SJCRH30 (cell line): ENCODE data around the gene OR5J2. TPM values are rescaled to one million over a fixed set of nuclear protein-coding genes. Genes with fewer than 3 reads are reported as not detected.
"Not testable (repeated sequence)": the region's sequence is repeated elsewhere in the genome, so short reads cannot be mapped to it uniquely, and the experiment has no call there.

Experiments
- DNase-seq, 2 experiments: peaks; one replicate each; pipeline ENCODE4 v3.0.0-alpha.2; 2015 to 2020
- H3K27ac ChIP-seq: fragments of 250-450 bp; sonication (Bioruptor Pico); 2 replicates; pipeline ENCODE4 v1.5.1; 2020; ENCODE audit warnings: mild to moderate bottlenecking, moderate library complexity
- H3K27me3 ChIP-seq: fragments of 250-450 bp; sonication (Bioruptor Pico); 2 replicates; pipeline ENCODE4 v1.5.1; 2020; ENCODE audit warnings: mild to moderate bottlenecking, moderate library complexity
- H3K36me3 ChIP-seq: fragments of 250-450 bp; sonication (Bioruptor Pico); 2 replicates; pipeline ENCODE4 v1.5.1; 2020; ENCODE audit warnings: mild to moderate bottlenecking, moderate library complexity
- H3K4me1 ChIP-seq: fragments of 250-450 bp; sonication (Bioruptor Pico); 2 replicates; pipeline ENCODE4 v1.5.1; 2020; ENCODE audit warnings: mild to moderate bottlenecking, moderate library complexity
- H3K4me3 ChIP-seq: fragments of 250-450 bp; sonication (Bioruptor Pico); 2 replicates; pipeline ENCODE4 v1.5.1; 2020; ENCODE audit warnings: mild to moderate bottlenecking, moderate library complexity
- H3K9me3 ChIP-seq: fragments of 250-450 bp; sonication (Bioruptor Pico); replicated peaks from 2 replicates; pipeline ENCODE4 v1.5.1; 2020; ENCODE audit warnings: mild to moderate bottlenecking, moderate library complexity
- total RNA-seq: library from RNA; depleted of rRNA; stranded (reverse); fragments of >200 nt; shearing (Covaris generic); gene quantifications from 2 replicates; pipeline ENCODE4 v1.2.3, GENCODE V29; 2014; rRNA removed

The OR5J2 gene
- total RNA-seq = not detected in 2 replicates

DNA sequence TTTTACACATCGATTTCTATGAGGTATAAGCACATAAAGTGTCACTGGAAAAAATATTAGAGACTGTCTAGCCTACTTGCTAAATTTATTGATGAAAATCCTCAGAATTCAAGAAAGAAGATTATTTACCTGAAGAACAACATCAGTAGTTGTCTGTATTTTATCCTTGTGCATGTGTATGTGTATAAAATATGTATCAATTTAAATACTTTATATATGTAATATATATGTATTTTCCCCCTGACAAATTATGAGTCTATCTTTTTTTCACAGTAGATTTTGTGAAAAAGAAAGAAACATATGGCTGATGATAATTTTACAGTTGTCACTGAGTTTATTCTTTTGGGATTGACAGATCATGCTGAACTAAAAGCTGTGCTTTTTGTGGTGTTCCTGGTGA, at the start of gene OR5J2:
Gene OR5J2 (plus strand): TSS at position 301 of the 400 bp plus-strand sequence. CDS start 0 bp downstream, at position 301.
- Histone ChIP-seq H3K27me3 (no peaks in the 10 kb centered on the region), H3K27ac (no peak within 1 kb of the TSS), H3K4me3 (no peak within 1 kb of the TSS), H3K4me1 (no peaks in the 10 kb centered on the region), H3K36me3 (no peaks in the 10 kb centered on the region), H3K9me3 (0 out of 2 replicates have a peak, but pooled peaks cover 3% of the 10 kb centered on the region)
- no peak for DNase-seq

DNA sequence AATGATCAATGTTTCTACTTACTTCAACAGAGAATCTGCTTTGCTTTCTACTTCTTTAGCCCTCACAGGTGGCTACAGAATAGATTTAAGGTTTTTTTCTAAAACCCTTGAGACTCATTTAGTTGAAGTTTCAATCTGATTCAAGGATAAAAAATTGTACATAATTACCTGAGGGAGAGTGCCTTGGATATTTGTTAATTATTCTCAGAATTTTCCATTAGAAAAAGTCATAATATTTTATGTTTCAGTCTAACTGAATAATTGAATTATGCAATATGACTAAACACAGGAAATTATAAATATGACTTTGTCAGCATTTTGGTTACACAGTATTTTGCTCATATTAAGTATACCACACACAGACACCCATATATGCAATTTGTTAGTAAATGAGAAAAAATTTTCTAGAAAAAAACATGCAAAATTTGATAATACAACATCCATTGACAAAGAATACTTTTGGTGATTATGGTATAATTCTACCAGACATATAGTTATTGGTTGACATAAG, 36.2 kb upstream of the OR5J2 start, which contains the start of gene OR8J3:
Gene OR8J3 (minus strand): TSS at position 51 of the 511 bp plus-strand sequence. CDS start 2,483 bp downstream, outside the sequence.
- H3K4me3 ChIP-seq = no peak within 1 kb of the TSS
- no peaks in the 10 kb centered on the region for H3K4me1 ChIP-seq
- H3K36me3 ChIP-seq = no peaks in the 10 kb centered on the region
- DNase-seq = no peak
- no peak within 1 kb of the TSS for H3K27ac ChIP-seq
- no peaks in the 10 kb centered on the region for H3K27me3 ChIP-seq
- no peaks in the 10 kb centered on the region for H3K9me3 ChIP-seq

DNA sequence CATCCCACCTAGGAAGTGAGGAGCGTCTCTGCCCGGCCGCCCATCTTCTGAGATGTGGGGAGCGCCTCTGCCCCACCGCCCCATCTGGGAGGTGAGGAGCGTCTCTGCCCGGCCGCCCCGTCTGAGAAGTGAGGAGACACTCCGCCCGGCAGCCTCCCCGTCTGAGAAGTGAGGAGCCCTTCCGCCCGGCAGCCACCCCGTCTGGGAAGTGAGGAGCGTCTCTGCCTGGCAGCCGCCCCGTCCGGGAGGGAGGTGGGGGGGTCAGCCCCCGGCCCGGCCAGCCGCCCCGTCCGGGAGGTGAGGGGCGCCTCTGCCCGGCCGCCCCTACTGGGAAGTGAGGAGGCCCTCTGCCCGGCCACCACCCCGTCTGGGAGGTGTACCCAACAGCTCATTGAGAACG, 32.7 kb upstream of the OR5J2 start:
- H3K9me3 ChIP-seq, H3K36me3 ChIP-seq, H3K4me3 ChIP-seq, DNase-seq, H3K4me1 ChIP-seq, H3K27me3 ChIP-seq, H3K27ac ChIP-seq: not testable (repeated sequence)

DNA sequence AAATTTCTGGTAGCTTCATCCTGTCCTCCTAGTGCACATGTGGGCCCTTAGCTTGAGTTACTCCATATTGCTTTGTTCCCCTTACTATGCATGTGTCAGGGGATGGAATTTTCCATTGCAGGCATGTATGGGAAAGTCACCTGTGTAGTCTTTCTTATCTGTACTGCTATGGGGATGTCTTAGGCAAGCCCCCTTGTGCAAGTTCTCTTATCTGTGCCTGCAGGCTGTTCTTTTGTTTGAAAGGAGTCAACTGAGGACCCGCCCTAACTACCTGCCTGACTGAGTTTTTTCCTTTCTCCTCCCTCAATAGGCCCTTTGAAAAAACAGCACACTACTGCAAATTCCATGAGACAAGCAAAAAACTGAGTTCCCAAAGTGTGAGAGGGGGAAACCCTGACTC, 25.0 kb upstream of the OR5J2 start:
- Histone ChIP-seq H3K27me3 (no peaks in the 10 kb centered on the region), H3K4me1 (no peaks in the 10 kb centered on the region), H3K36me3 (no peaks in the 10 kb centered on the region), H3K27ac (no peak overlapping the region), H3K4me3 (no peak overlapping the region), H3K9me3 (no peaks in the 10 kb centered on the region)
- DNase-seq = no peak

DNA sequence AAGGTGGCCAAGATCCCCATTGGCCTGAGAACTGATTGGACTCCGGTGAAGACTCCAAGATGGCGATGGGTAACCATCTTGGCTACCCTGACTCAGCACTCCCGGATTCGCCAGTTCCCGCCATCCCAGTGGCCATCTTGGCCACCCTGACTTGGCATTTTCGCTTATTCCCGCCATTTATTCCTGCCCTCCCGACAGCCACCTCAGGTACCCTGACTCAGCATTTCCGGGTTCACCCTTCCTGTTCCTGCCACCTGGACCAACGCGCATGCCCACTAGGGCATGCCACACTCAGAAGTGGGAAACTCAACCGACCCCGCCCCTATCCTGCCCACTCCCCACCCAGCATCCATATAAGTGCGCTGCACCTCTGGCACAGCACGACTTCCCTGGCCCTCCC, 24.1 kb upstream of the OR5J2 start:
- DNase-seq = no peak
- Histone ChIP-seq H3K4me1 (no peaks in the 10 kb centered on the region), H3K4me3 (no peak overlapping the region), H3K36me3 (no peaks in the 10 kb centered on the region), H3K27ac (no peak overlapping the region), H3K9me3 (no peaks in the 10 kb centered on the region), H3K27me3 (no peaks in the 10 kb centered on the region)

DNA sequence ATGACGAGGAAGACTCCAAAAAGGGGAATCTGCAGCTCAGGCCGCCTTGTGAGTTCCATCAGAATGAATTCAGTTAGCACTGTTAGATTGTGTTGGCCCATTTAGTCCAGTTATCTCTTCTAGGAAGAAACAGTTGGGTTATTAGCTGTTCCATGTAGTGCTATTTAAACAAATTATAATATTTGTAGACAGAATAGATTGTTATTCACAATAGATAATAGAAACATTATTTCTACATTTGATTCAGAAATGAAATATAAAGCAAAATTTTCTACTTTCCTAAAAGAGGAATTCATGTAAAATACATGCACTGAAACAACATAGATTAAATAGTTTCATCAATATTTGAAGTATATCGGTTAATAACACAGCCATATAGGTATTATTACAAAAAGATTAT, 16.2 kb upstream of the OR5J2 start, which contains the start of gene OR8K5:
Gene OR8K5 (minus strand): TSS at position 101 of the 400 bp plus-strand sequence. CDS start 0 bp downstream, at position 101.
- no peak for DNase-seq
- no peaks in the 10 kb centered on the region for H3K4me1 ChIP-seq
- H3K4me3 ChIP-seq = no peak within 1 kb of the TSS
- H3K27me3 ChIP-seq = no peaks in the 10 kb centered on the region
- no peaks in the 10 kb centered on the region for H3K36me3 ChIP-seq
- H3K9me3 ChIP-seq = no peaks in the 10 kb centered on the region
- no peak within 1 kb of the TSS for H3K27ac ChIP-seq

DNA sequence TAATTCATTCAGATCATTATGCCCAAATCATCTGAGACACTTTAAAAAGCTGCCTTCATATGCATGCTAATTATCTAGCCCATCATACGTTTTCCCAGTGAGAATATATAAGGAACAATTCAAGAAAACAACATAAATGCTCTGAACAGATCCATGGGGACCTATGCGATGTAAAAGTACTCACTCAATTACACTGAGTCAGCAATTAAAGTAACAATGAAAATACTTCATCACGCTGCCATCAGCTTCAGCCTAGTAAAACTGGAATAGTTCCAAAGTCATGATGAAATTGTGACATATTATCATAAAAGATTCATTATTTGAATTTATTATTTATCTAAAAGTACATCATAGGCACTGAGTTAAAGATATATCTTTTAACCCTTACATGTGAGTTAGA, 12.6 kb upstream of the OR5J2 start:
- no peaks in the 10 kb centered on the region for H3K4me1 ChIP-seq
- H3K4me3 ChIP-seq = no peak overlapping the region
- no peaks in the 10 kb centered on the region for H3K27me3 ChIP-seq
- no peaks in the 10 kb centered on the region for H3K9me3 ChIP-seq
- H3K27ac ChIP-seq = no peak overlapping the region
- H3K36me3 ChIP-seq = no peaks in the 10 kb centered on the region
- no peak for DNase-seq

DNA sequence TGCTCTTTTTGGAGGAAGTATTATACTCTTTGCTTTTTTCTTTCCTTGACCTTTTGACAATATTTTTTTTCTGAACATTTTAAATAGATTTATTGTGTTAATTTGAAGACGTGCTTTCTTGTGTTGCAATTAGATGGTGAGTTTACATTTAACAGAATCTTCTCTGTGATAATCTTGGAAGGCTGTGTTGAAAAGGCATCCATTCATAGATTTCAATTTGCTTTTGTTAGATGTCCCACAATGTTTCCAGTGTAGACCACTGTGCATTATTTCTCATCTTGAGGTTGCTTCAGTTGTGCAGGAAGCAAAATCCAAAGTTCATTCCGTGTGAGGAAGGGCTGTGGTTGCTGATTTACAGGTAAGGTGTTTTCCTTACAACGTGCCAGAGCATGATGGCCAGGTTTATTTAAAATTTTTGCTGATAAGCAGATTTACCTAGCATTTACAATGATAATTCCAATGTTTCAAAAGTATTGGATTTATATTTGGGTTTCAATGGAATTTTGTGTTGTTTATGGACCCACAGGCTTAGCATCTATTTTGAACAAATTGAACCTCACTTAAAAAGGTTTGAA, 4.1 kb upstream of the OR5J2 start:
- no peaks in the 10 kb centered on the region for H3K9me3 ChIP-seq
- H3K27me3 ChIP-seq = no peaks in the 10 kb centered on the region
- no peak overlapping the region for H3K4me3 ChIP-seq
- no peak overlapping the region for H3K27ac ChIP-seq
- no peaks in the 10 kb centered on the region for H3K36me3 ChIP-seq
- no peak for DNase-seq
- H3K4me1 ChIP-seq = no peaks in the 10 kb centered on the region

DNA sequence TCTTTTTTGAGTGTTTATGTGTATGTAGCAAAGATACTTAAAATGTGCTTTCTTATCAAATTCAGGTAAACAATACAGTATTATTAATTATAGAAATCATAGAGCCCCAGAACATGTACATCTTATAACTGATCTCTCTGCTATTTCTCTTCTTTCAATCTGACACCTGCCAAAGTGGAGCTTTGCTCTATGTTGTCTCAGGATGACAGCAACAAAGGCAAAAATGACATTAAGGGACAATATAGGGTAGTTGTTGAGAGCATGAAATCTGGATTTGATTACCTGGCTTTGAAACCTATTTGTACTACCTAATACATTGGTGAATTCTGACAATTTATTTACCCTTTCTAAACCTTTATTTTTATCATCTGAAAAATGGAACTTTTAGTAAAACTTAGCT, 7.0 kb downstream of the OR5J2 start:
- no peaks in the 10 kb centered on the region for H3K27me3 ChIP-seq
- DNase-seq = no peak
- H3K9me3 ChIP-seq = 0 out of 2 replicates have a peak, but pooled peaks cover 3% of the 10 kb centered on the region
- H3K27ac ChIP-seq = no peak overlapping the region
- no peak overlapping the region for H3K4me3 ChIP-seq
- H3K36me3 ChIP-seq = no peaks in the 10 kb centered on the region
- no peaks in the 10 kb centered on the region for H3K4me1 ChIP-seq

DNA sequence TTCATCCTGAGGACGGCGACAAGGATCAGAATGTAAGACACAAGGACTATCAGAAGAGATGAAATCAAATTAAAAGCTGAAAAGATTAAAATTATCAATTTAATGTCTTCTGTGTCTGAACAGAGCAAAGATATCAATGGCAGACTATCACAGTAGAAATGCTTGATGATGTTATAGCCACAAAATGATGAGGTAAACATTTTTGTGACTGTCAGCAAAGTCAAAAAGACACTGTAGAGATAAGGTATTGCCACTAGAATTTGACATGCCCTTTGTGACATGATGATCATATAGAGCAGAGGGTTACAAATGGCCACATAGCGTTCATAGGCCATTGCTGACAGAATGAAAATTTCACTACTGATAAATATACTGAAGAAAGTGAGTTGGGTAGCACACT, 12.2 kb downstream of the OR5J2 start:
- H3K27me3 ChIP-seq = no peaks in the 10 kb centered on the region
- DNase-seq = no peak
- H3K27ac ChIP-seq = no peak overlapping the region
- no peaks in the 10 kb centered on the region for H3K4me1 ChIP-seq
- H3K36me3 ChIP-seq = no peaks in the 10 kb centered on the region
- no peak overlapping the region for H3K4me3 ChIP-seq
- H3K9me3 ChIP-seq = no peaks in the 10 kb centered on the region

DNA sequence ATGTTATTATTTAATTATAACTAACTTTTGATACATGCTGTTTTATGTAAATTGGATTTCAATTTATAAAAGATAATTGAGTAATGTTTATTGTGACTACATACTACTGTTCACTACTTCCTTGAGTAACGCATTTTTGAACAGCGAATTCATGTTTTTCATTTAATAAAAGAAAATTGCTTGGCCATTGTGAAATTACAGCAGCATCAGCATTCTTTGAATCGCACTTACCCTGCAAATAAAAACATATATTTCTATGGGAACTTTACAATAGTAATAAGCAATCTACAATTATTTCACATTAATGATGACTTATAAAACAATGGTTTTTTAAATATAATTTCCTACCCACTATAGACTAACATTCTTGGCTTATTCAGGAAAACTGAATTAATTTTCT, 20.3 kb downstream of the OR5J2 start:
- Histone ChIP-seq H3K27me3 (0 out of 2 replicates have a peak, but pooled peaks cover 6% of the 10 kb centered on the region), H3K36me3 (no peaks in the 10 kb centered on the region), H3K4me1 (no peaks in the 10 kb centered on the region), H3K9me3 (no peaks in the 10 kb centered on the region), H3K4me3 (no peak overlapping the region), H3K27ac (no peak overlapping the region)
- DNase-seq = no peak

DNA sequence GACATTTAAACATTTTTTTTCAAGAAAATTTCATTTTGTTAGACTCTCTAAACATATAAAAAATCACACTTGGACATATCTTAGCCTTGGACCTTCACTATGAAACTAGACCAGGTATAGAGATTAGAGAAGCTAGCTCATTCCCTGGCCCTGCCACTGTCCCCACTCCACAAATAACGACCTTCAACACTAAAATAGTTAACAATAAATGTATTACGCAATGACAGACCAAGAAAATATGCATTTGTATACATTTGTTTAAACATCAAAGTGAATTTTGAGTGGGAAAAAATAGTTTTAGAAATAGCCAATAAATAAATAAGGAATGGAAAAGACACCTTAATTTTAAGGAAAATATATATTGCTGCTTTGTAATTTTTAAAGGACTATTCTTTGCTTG, 20.9 kb downstream of the OR5J2 start:
- Histone ChIP-seq H3K27ac (no peak overlapping the region), H3K4me3 (no peak overlapping the region), H3K4me1 (no peaks in the 10 kb centered on the region), H3K27me3 (0 out of 2 replicates have a peak, but pooled peaks cover 6% of the 10 kb centered on the region), H3K9me3 (no peaks in the 10 kb centered on the region), H3K36me3 (no peaks in the 10 kb centered on the region)
- no peak for DNase-seq

DNA sequence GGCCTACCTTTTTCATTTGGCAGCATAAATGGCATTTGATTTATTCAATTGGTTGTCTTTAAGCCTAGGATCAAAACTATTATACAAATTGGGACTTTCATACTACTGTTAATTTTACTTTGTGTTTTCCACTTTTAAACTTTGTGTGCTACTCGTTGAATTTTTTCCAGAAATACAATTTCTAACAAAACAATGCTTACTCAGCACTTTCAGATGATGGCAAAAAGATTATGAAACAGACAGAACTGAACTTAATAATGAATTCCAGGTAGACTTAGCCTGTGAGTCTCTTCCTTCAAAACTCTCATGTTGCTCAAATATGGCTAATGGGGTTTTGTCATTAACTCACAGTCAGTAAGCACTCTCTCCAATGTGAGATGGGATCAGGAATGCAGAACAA, 31.4 kb downstream of the OR5J2 start:
- no peaks in the 10 kb centered on the region for H3K4me1 ChIP-seq
- H3K4me3 ChIP-seq = no peak overlapping the region
- DNase-seq = no peak
- peaks cover 7% of the 10 kb centered on the region for H3K27me3 ChIP-seq
- H3K36me3 ChIP-seq = no peaks in the 10 kb centered on the region
- no peaks in the 10 kb centered on the region for H3K9me3 ChIP-seq
- H3K27ac ChIP-seq = no peak overlapping the region

DNA sequence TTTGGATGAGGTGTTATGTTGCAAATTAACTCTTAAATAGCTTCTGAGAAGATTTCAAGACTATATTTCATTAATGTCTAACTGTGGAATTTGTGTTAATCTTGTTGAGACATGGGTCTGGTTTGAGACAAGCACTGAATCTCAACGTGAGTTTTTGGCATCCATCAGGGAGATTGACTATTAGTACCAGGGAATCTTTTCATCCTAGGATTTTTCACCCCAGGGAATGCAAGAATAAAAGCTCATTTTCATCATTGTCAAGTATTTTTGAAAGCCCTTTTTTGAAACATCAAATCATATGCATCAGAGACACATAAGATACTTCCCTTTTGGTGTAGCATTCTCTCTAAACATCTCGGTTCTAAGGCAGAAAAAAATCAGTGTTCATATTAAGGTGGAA, 38.1 kb downstream of the OR5J2 start:
- Histone ChIP-seq H3K27ac (no peak overlapping the region), H3K27me3 (peaks cover 2% of the 10 kb centered on the region; the same call in 1 of the 2 replicates), H3K36me3 (no peaks in the 10 kb centered on the region), H3K4me3 (no peak overlapping the region), H3K9me3 (no peaks in the 10 kb centered on the region), H3K4me1 (no peaks in the 10 kb centered on the region)
- no peak for DNase-seq

DNA sequence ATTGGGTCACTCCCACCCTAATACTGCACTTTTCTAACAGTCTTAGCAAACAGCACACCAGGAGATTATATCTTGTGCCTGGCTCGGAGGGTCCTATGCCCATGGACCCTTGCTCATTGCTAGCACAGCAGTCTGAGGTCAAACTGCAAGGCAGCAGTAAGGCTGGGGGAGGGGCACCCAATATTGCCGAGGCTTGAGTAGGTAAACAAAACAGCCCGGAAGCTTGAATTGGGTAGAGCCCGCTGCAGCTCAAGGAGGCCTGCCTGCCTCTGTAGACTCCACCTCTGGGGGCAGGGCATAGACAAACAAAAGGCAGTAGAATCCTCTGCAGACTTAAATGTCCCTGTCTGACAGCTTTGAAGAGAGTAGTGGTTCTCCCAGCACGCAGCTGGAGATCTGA, 43.3 kb downstream of the OR5J2 start:
- not testable (repeated sequence) for DNase-seq, H3K36me3 ChIP-seq, H3K4me3 ChIP-seq, H3K27me3 ChIP-seq, H3K4me1 ChIP-seq, H3K9me3 ChIP-seq, H3K27ac ChIP-seq
